GM23338 (cell line): ENCODE data around the gene TRIM63.

Experiments used
- CREB1 ChIP-seq: fragments of 250-450 bp; sonication (Bioruptor Pico); IDR thresholded peaks from 2 replicates; pipeline ENCODE4 v1.5.0; 2020; ENCODE audit warnings: low read depth, mild to moderate bottlenecking, moderate library complexity
- CTCF ChIP-seq, 2 experiments: fragments of 200-600 bp in 1 of 2; sonication (generic) in 1 of 2; conservative IDR thresholded peaks; 2 replicates each; pipeline versions ENCODE4 v1.5.1 to v1.6.1; 2016 to 2017; ENCODE audit warnings: antibody characterized with exemption in 2 of 2, low read depth in 2 of 2, mild to moderate bottlenecking in 2 of 2, moderate library complexity in 1 of 2
- ETS1 ChIP-seq: IDR thresholded peaks from 2 replicates; pipeline ENCODE4 v1.6.1; 2016; ENCODE audit warnings: antibody characterized with exemption
- EZH2 ChIP-seq: fragments of 200-600 bp; sonication (generic); IDR thresholded peaks from one replicate; pipeline ENCODE4 v1.8.0; 2017; ENCODE audit warnings: antibody characterized with exemption, mild to moderate bottlenecking, low read depth; ENCODE audit not compliant: unreplicated experiment
- EZH2phosphoT487 ChIP-seq: fragments of 200-600 bp; sonication (generic); IDR thresholded peaks from one replicate; pipeline ENCODE4 v1.8.1; 2018; ENCODE audit warnings: antibody characterized with exemption; ENCODE audit not compliant: unreplicated experiment
- POLR2AphosphoS5 ChIP-seq: IDR thresholded peaks from 2 replicates; pipeline ENCODE4 v1.6.1; 2016; ENCODE audit warnings: antibody characterized with exemption, low read depth
- STAT1 ChIP-seq: IDR thresholded peaks from one replicate; pipeline ENCODE4 v1.6.1; 2016; ENCODE audit warnings: antibody characterized with exemption; ENCODE audit not compliant: unreplicated experiment
- ZNF114 ChIP-seq: fragments of 250-450 bp; sonication (Bioruptor Pico); IDR thresholded peaks from 2 replicates; pipeline ENCODE4 v1.5.0; 2020; ENCODE audit warnings: mild to moderate bottlenecking, moderate library complexity
- ZNF462 ChIP-seq: fragments of 250-450 bp; sonication (Bioruptor Pico); IDR thresholded peaks from 2 replicates; pipeline ENCODE4 v1.5.0; 2020; ENCODE audit warnings: mild to moderate bottlenecking, moderate library complexity
- TF ChIP-seq, protein P1 (sequence below): IDR thresholded peaks from one replicate; pipeline ENCODE4 v1.6.1; 2018; ENCODE audit warnings: antibody characterized with exemption; ENCODE audit not compliant: unreplicated experiment

GRCh38 chr1:26058052-26058595 lies 9.3 kb downstream of the TRIM63 start:
- no peak for TF ChIP-seq CTCF (conservative IDR thresholded peaks at IDR 0.05; ENCODE audit: low read depth in 2 of 2)
- no peak for TF ChIP-seq EZH2
- TF ChIP-seq EZH2phosphoT487, result no peak
- TF ChIP-seq, protein P1, sequence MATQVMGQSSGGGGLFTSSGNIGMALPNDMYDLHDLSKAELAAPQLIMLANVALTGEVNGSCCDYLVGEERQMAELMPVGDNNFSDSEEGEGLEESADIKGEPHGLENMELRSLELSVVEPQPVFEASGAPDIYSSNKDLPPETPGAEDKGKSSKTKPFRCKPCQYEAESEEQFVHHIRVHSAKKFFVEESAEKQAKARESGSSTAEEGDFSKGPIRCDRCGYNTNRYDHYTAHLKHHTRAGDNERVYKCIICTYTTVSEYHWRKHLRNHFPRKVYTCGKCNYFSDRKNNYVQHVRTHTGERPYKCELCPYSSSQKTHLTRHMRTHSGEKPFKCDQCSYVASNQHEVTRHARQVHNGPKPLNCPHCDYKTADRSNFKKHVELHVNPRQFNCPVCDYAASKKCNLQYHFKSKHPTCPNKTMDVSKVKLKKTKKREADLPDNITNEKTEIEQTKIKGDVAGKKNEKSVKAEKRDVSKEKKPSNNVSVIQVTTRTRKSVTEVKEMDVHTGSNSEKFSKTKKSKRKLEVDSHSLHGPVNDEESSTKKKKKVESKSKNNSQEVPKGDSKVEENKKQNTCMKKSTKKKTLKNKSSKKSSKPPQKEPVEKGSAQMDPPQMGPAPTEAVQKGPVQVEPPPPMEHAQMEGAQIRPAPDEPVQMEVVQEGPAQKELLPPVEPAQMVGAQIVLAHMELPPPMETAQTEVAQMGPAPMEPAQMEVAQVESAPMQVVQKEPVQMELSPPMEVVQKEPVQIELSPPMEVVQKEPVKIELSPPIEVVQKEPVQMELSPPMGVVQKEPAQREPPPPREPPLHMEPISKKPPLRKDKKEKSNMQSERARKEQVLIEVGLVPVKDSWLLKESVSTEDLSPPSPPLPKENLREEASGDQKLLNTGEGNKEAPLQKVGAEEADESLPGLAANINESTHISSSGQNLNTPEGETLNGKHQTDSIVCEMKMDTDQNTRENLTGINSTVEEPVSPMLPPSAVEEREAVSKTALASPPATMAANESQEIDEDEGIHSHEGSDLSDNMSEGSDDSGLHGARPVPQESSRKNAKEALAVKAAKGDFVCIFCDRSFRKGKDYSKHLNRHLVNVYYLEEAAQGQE, result no peak
- TF ChIP-seq POLR2AphosphoS5, result no peak
- no peak for TF ChIP-seq CREB1 (CRISPR knock-in tag)
- TF ChIP-seq ZNF114, result no peak
- no peak for TF ChIP-seq ZNF462 (CRISPR knock-in tag)
- TF ChIP-seq STAT1, result no peak
- no peak for TF ChIP-seq ETS1
